ENCODE data around the gene TSSK2.

Gene TSSK2

GRCh38 chr22:19106886-19107729 is 24.0 kb upstream of the TSSK2 start:
- no peak for DNase-seq

GRCh38 chr22:19107730-19108074 is 23.4 kb upstream of the TSSK2 start:
- no peak for DNase-seq

- DNase-seq, result no peak
Measured at GRCh38 chr22:19108807-19109197, 22.3 kb upstream of the TSSK2 start.

- peak; percentile 47 for DNase-seq
Measured at GRCh38 chr22:19109198-19110063, 21.7 kb upstream of the TSSK2 start.

GRCh38 chr22:19110064-19110458 is 21.0 kb upstream of the TSSK2 start:
- DNase-seq, result no peak

GRCh38 chr22:19110646-19111045 is 20.5 kb upstream of the TSSK2 start:
- no peak for DNase-seq

GRCh38 chr22:19111140-19111539 is 20.0 kb upstream of the TSSK2 start:
- no peak for DNase-seq

- DNase-seq, result no peak
Measured at GRCh38 chr22:19111584-19111983, 19.5 kb upstream of the TSSK2 start.

GRCh38 chr22:19113429-19113828 is 17.7 kb upstream of the TSSK2 start:
- no peak for DNase-seq

GRCh38 chr22:19114984-19115552 is 16.0 kb upstream of the TSSK2 start:
- no peak for DNase-seq

- no peak for DNase-seq
Measured at GRCh38 chr22:19115628-19116027, 15.5 kb upstream of the TSSK2 start.

- DNase-seq, result no peak
Measured at GRCh38 chr22:19117111-19117512, 14.0 kb upstream of the TSSK2 start.

GRCh38 chr22:19118329-19118880 is 12.7 kb upstream of the TSSK2 start:
- DNase-seq, result no peak

- no peak for DNase-seq
Measured at GRCh38 chr22:19119949-19120348, 11.2 kb upstream of the TSSK2 start.

- DNase-seq, result no peak
Measured at GRCh38 chr22:19120829-19121630, 10.1 kb upstream of the TSSK2 start.

- peak; percentile 24 for DNase-seq
Measured at GRCh38 chr22:19121631-19122142, 9.4 kb upstream of the TSSK2 start.

- peak; percentile 90 for DNase-seq
Measured at GRCh38 chr22:19122143-19122751, 8.9 kb upstream of the TSSK2 start, which contains the start of gene DGCR2. Gene DGCR2, minus strand, starts transcription at chr22:19122412. Its CDS starts 206 bp downstream, at chr22:19122206.

- DNase-seq, result no peak
Measured at GRCh38 chr22:19122752-19123492, 8.2 kb upstream of the TSSK2 start.

GRCh38 chr22:19123936-19124335 is 7.2 kb upstream of the TSSK2 start:
- no peak for DNase-seq

- DNase-seq, result no peak
Measured at GRCh38 chr22:19124377-19124776, 6.7 kb upstream of the TSSK2 start.

GRCh38 chr22:19125011-19125410 is 6.1 kb upstream of the TSSK2 start:
- DNase-seq, result no peak

Data from KG1 (cell line).